LNCAP (cell line): ENCODE measurements around the gene EIPR1.

Experiments used
- CTCF ChIP-seq: fragments of 450-650 bp; IDR thresholded peaks from 2 replicates; pipeline ENCODE4 v1.5.1; 2017; ENCODE audit warnings: mild to moderate bottlenecking

The EIPR1 gene

GRCh38 chr2:3420769-3421397 is 43.3 kb upstream of the EIPR1 start:
- TF ChIP-seq CTCF: no peak

- no peak for TF ChIP-seq CTCF
These were observed 42.6 kb upstream of the EIPR1 start for GRCh38 chr2:3420076-3420768.

GRCh38 chr2:3418766-3419404 is 41.3 kb upstream of the EIPR1 start:
- TF ChIP-seq CTCF: no peak

- TF ChIP-seq CTCF: no peak
These were observed 36.7 kb upstream of the EIPR1 start for GRCh38 chr2:3414133-3414860.

- no peak for TF ChIP-seq CTCF
These were observed 36.1 kb upstream of the EIPR1 start for GRCh38 chr2:3413697-3414096.

DNA sequence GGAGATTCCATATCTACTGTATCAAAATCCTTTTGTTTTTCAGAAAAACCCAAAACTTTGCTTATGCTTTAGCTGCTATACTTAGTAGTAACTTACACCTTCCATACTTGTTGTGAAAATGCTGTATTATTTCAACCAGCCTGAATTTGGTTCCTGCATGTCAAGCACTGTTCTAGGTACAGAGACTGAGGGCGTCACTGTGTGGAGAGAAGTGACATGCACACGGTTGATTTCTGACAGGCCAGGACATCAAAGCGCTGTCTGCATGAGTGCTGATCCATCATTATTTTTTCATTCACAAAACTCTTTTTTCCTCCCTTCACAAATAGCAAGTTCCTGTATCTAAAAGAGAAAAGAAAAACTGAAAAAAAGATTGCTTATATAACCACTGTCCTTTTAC is 33.5 kb upstream of the EIPR1 start:
- TF ChIP-seq CTCF: no peak

- no peak for TF ChIP-seq CTCF
These were observed 32.1 kb upstream of the EIPR1 start for GRCh38 chr2:3409627-3410170.
